Mucosa of descending colon (tissue), 3 donors: ENCODE data around the gene NOD2. TPM values are rescaled to one million over a fixed set of nuclear protein-coding genes. Genes with fewer than 3 reads are reported as not detected.

Experiments
- ATAC-seq: fragments of 200-7000 bp; cut with Tn5 transposase; one replicate; pipeline ENCODE4 v1.9.1; 2020; ENCODE audit warnings: mild to moderate bottlenecking, moderate library complexity
- DNase-seq, 3 donors: peaks; one replicate each; pipeline ENCODE4 v3.0.0-alpha.2; 2020
- H3K36me3 ChIP-seq: fragments of 200-600 bp; one replicate; pipeline ENCODE4 v1.8.0; 2021; ENCODE audit warnings: low read depth, mild to moderate bottlenecking
- H3K4me1 ChIP-seq: fragments of 200-600 bp; one replicate; pipeline ENCODE4 v1.8.0; 2021; ENCODE audit warnings: low read depth, mild to moderate bottlenecking
- H3K4me3 ChIP-seq: fragments of 200-600 bp; one replicate; pipeline ENCODE4 v1.8.0; 2021; ENCODE audit warnings: mild to moderate bottlenecking
- H3K9me3 ChIP-seq: fragments of 200-600 bp; one replicate; pipeline ENCODE4 v1.8.0; 2021; ENCODE audit warnings: mild to moderate bottlenecking
- intact Hi-C, 2 donors: fragments of 100-400 bp; cut with DNase I in 1 of 2; cut with micrococcal nuclease in 1 of 2; formaldehyde crosslinking; loops; one replicate each; pipeline versions ENCODE4 v1.11.0 to v1.11.1; 2022; cut with DNase I, micrococcal nuclease
- total RNA-seq, 3 donors: library from RNA; stranded (reverse); fragmentation: NEBNext Ultra II Directional in 2 of 3; extraction: Animal tissue kit (Norgen Biotek cat#: 25700) in 2 of 3; gene quantifications; one replicate each; pipeline versions ENCODE4 v1.2.1 to v1.2.4, GENCODE V29; 2021 to 2023
- TF ChIP-seq, protein P1 (sequence below): fragments of 200-600 bp; IDR thresholded peaks from one replicate; pipeline ENCODE4 v1.8.0; 2022; ENCODE audit warnings: antibody characterized with exemption, mild to moderate bottlenecking
- donor health status: DM: no; HTN: no; CAD: no; lungs with moderate emphysema.
- donor health status: DM: no; HTN: no; CAD: no.
- donor health status: DM: no; HTN: yes; CAD: no.

NOD2 gene
- total RNA-seq, 3 donors from 2014 or later, result 0.87 to 2.4 (median 2.0) TPM

DNA sequence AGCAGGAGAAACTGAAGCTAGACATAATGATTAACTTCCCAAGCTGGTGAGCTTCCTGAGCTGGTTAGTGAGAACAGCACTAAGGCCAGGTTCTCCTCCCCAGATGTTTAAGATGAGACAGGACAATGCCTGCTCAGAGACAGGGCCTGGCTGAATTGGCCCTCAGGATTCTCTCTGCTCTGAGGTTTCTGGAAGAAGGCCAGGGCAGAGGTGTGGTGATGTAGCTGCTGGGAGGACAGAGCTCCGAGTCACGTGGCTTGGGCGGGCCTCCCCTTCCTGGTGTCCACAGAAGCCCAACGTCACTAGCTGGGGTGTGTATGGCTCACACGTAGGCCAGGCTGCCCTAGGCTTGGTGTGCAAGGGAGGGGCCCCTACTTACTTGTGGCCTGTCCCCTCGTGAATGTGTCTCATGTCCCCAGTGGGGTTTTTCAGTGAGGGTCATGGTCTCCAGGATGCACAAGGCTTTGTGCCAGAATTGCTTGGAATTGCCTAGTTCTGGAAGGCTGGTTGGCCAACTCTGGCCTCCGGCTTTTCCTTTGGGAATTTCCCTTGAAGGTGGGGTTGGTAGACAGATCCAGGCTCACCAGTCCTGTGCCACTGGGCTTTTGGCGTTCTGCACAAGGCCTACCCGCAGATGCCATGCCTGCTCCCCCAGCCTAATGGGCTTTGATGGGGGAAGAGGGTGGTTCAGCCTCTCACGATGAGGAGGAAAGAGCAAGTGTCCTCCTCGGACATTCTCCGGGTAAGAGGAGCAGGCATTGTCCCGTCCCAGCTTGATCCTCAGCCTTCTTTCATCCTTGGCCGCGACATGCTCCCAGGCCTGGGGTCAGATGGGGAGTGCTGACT, 3.4 kb downstream of the NOD2 start:
- Histone ChIP-seq H3K4me3 (no peak overlapping the region), H3K9me3 (no peaks in the 10 kb centered on the region), H3K36me3 (no peaks in the 10 kb centered on the region), H3K4me1 (peaks cover 20% of the 10 kb centered on the region)
- peak; percentile 94 for ATAC-seq
- DNase-seq, result peak; percentile 87 to 96 (median 95)
- intact Hi-C loops, result no loop called here
- TF ChIP-seq, protein P1, sequence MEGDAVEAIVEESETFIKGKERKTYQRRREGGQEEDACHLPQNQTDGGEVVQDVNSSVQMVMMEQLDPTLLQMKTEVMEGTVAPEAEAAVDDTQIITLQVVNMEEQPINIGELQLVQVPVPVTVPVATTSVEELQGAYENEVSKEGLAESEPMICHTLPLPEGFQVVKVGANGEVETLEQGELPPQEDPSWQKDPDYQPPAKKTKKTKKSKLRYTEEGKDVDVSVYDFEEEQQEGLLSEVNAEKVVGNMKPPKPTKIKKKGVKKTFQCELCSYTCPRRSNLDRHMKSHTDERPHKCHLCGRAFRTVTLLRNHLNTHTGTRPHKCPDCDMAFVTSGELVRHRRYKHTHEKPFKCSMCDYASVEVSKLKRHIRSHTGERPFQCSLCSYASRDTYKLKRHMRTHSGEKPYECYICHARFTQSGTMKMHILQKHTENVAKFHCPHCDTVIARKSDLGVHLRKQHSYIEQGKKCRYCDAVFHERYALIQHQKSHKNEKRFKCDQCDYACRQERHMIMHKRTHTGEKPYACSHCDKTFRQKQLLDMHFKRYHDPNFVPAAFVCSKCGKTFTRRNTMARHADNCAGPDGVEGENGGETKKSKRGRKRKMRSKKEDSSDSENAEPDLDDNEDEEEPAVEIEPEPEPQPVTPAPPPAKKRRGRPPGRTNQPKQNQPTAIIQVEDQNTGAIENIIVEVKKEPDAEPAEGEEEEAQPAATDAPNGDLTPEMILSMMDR, result no peak

DNA sequence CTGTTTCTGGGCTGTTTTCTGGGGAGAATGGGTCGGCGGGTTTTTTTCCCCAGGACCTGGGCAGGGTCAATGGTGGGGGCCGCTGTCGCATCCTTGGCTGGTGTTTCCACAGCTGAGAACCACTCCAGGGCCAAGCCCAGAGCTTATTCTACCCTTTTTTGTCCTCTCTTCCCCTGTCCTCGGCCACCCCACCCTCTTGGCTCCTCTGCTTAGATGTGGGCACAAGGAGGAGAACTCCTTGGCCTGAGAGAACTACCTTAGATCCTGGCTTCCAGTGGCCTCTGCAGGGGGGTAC, 4.0 kb downstream of the NOD2 start:
- Histone ChIP-seq H3K4me3 (no peak overlapping the region), H3K4me1 (peaks cover 20% of the 10 kb centered on the region), H3K36me3 (no peaks in the 10 kb centered on the region), H3K9me3 (no peaks in the 10 kb centered on the region)
- DNase-seq (no peak), ATAC-seq (no peak)
- intact Hi-C loops, result no loop called here
- TF ChIP-seq, protein P1, result no peak

DNA sequence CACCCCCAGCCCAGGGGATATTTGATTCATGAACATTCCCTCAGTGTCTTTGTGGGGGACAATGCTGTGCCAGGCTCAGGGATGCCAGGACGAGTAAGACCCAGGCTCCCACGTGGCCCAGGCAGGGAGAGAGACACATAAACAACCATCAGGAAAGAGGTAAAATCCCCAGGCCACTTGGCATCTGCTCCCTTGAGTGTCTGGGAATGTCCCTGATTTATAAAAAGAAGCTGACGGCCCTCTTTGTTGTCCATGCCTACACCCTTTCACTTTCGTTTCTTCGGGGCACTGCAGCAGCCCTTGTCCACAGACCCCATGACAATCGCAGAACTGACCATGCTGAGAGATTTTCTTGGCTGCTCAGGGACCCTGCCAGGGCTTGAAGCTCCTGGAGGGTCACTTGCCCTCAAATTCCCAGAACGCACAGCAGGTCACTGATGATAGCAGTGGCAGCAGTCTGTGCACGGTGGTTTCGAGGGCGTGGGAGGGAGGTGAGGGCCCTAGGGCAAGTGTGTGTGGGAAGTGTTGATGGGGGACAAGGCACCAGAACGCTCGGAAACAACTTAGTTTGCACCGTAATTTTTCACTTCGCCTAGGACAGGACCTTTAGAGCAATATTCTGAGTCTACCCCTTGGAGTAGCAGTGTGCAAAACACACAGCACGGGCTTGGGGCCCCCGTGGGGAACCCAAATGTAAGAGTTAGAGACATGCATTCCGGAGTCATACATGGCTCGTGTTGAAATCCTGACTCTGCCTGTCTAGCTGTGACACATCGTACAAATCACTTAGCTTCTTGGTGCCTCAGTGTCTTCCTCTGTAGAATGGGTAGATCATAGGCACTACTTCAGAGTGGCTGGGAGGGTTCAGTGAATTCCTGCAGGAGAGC, 4.7 kb downstream of the NOD2 start:
- ATAC-seq (peak; percentile 52), DNase-seq (peak; percentile 53 to 60 (median 59))
- Histone ChIP-seq H3K36me3 (no peaks in the 10 kb centered on the region), H3K9me3 (no peaks in the 10 kb centered on the region), H3K4me1 (peaks cover 20% of the 10 kb centered on the region), H3K4me3 (no peak overlapping the region)
- TF ChIP-seq, protein P1, result no peak
- intact Hi-C loops, result no loop called here

DNA sequence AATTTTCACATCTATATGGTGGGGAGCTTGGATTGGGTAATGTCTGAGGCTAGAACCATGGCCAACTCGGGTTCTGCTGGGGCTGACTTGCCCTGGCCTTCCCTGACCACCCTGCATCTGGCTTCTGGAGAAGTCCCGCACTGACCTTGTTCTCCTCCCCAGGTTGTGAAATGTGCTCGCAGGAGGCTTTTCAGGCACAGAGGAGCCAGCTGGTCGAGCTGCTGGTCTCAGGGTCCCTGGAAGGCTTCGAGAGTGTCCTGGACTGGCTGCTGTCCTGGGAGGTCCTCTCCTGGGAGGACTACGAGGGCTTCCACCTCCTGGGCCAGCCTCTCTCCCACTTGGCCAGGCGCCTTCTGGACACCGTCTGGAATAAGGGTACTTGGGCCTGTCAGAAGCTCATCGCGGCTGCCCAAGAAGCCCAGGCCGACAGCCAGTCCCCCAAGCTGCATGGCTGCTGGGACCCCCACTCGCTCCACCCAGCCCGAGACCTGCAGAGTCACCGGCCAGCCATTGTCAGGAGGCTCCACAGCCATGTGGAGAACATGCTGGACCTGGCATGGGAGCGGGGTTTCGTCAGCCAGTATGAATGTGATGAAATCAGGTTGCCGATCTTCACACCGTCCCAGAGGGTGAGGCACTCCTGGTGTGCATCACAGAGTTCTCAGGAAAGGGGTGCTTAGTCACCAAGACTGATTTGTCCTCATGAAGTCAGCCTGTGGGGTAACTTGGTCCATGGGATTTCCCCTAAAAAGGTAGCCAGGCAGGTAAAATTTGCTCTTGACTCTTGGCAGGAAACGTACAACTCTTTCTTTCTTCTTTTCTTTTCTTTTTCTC, 6.1 kb downstream of the NOD2 start:
- Histone ChIP-seq H3K36me3 (no peaks in the 10 kb centered on the region), H3K4me3 (no peak overlapping the region), H3K4me1 (peaks cover 16% of the 10 kb centered on the region), H3K9me3 (peaks cover 10% of the 10 kb centered on the region)
- peak in 1 of 3 donors; percentile 62 for DNase-seq
- ATAC-seq, result no peak
- TF ChIP-seq, protein P1, result no peak
- intact Hi-C loops, result no loop called here

DNA sequence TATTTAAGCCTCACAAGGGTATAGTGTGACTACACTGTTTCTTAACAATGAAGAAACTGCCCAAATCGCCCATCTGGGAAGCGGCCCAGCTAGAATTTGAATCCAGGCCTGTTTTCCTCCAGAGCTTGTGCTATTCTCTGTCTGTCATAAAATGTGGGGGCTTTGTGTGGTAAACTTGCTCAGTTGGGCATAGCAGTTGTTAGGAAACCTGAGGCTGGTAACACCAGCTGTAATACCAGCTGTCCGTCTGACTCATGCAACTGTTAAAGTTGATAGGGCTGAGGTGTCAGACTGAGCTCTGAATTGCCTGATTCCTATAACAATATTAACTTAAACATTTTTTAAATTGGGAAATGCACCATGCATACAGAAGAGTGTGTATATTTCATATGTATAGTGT, 9.3 kb downstream of the NOD2 start:
- DNase-seq, result no peak
- no peak for ATAC-seq
- H3K9me3 ChIP-seq, result peaks cover 14% of the 10 kb centered on the region
- TF ChIP-seq, protein P1, result no peak
- H3K4me1 ChIP-seq, result no peaks in the 10 kb centered on the region
- H3K36me3 ChIP-seq, result no peaks in the 10 kb centered on the region
- intact Hi-C loops, result no loop called here
- no peak overlapping the region for H3K4me3 ChIP-seq
